H1 (cell line): ENCODE results near the gene GFY. TPM values are rescaled to one million over a fixed set of nuclear protein-coding genes. Genes with fewer than 3 reads are reported as not detected.

ENCODE experiments used
- CTCF ChIA-PET: fragments of 300-600 bp; sonication (Branson Sonifier 250); formaldehyde crosslinking; loops from one replicate; lab custom pipeline; 2021; ENCODE audit not compliant: partially characterized antibody; lab: Charles Lee
- POLR2A ChIA-PET: fragments of 300-600 bp; sonication (Branson Sonifier 250); formaldehyde crosslinking; loops from one replicate; lab custom pipeline; 2021; ENCODE audit warnings: inconsistent platforms; ENCODE audit not compliant: partially characterized antibody; lab: Charles Lee
- DNase-seq, 2 experiments: peaks; one replicate each; pipeline versions ENCODE4 v3.0.0 to v3.0.0-alpha.2; 2010 to 2022; ENCODE audit warnings: low spot score in 2 of 2, low read depth in 1 of 2, mixed read lengths in 1 of 2
- FAIRE-seq: peaks from 2 replicates; lab custom pipeline; 2011; peaks lifted over from hg19 to GRCh38; lab: Jason Lieb, UNC
- H2AFZ ChIP-seq: 2 replicates; pipeline ENCODE4 v1.8.1; 2012; ENCODE audit warnings: low read length, inconsistent platforms
- H2AK5ac ChIP-seq: 2 replicates; pipeline ENCODE4 v1.6.1; 2013; ENCODE audit warnings: low read depth, low read length
- H2BK120ac ChIP-seq: replicated peaks from 2 replicates; pipeline ENCODE3; 2013; ENCODE audit warnings: low read depth, low read length, inconsistent platforms
- H2BK12ac ChIP-seq: 2 replicates; pipeline ENCODE4 v1.6.1; 2013; ENCODE audit warnings: low read depth, low read length
- H2BK15ac ChIP-seq: 2 replicates; pipeline ENCODE4 v1.6.1; 2013; ENCODE audit warnings: low read length
- H2BK20ac ChIP-seq: 2 replicates; pipeline ENCODE4 v1.6.1; 2013; ENCODE audit warnings: low read length
- H2BK5ac ChIP-seq: 2 replicates; pipeline ENCODE4 v1.6.1; 2013; ENCODE audit warnings: low read depth, low read length
- H3K14ac ChIP-seq: 2 replicates; pipeline ENCODE4 v1.6.1; 2013; ENCODE audit warnings: inconsistent platforms; ENCODE audit not compliant: insufficient read length
- H3K18ac ChIP-seq: 2 replicates; pipeline ENCODE4 v1.6.1; 2013; ENCODE audit warnings: low read length; ENCODE audit errors: extremely low read depth
- H3K23ac ChIP-seq: 2 replicates; pipeline ENCODE4 v1.6.1; 2013; ENCODE audit warnings: inconsistent platforms; ENCODE audit not compliant: insufficient read length
- H3K23me2 ChIP-seq: 2 replicates; pipeline ENCODE4 v1.6.1; 2013; ENCODE audit warnings: low read depth, low read length
- H3K27ac ChIP-seq: 2 replicates; pipeline ENCODE4 v1.6.1; 2011; ENCODE audit warnings: low read depth, low read length, inconsistent platforms
- H3K27me3 ChIP-seq, 4 experiments: replicated peaks in 1 of 4; 1 replicate in 1 of 4; 2 replicates in 3 of 4; pipeline versions ENCODE4 v1.6.1 to v1.8.1; 2011 to 2013; ENCODE audit warnings: low read length in 3 of 4, mild to moderate bottlenecking in 3 of 4, inconsistent platforms in 2 of 4, mixed read lengths in 2 of 4, moderate library complexity in 1 of 4; ENCODE audit not compliant: control insufficient read depth in 3 of 4, insufficient read depth in 3 of 4; ENCODE audit errors: extremely low read depth in 1 of 4
- H3K36me3 ChIP-seq, 4 experiments: 2 replicates each; pipeline versions ENCODE4 v1.6.1 to v1.8.1; 2011 to 2013; ENCODE audit warnings: mild to moderate bottlenecking in 4 of 4, low read length in 3 of 4, moderate library complexity in 2 of 4, control low read depth in 1 of 4, inconsistent platforms in 1 of 4; ENCODE audit not compliant: insufficient read depth in 4 of 4, control insufficient read depth in 2 of 4
- H3K4ac ChIP-seq: replicated peaks from 2 replicates; pipeline ENCODE3; 2013; ENCODE audit warnings: low read length, low read depth, mixed read lengths, inconsistent platforms; ENCODE audit not compliant: insufficient read length
- H3K4me1 ChIP-seq, 4 experiments: replicated peaks in 1 of 4; 1 replicate in 1 of 4; 2 replicates in 3 of 4; pipeline versions ENCODE4 v1.6.1 to v1.8.1; 2011 to 2013; ENCODE audit warnings: low read length in 3 of 4, inconsistent platforms in 2 of 4, mixed read lengths in 1 of 4; ENCODE audit not compliant: insufficient read depth in 4 of 4, control insufficient read depth in 3 of 4
- H3K4me2 ChIP-seq, 2 experiments: 2 replicates each; pipeline versions ENCODE4 v1.6.1 to v1.8.1; 2011 to 2013; ENCODE audit warnings: low read depth in 2 of 2, low read length in 2 of 2, control low read depth in 1 of 2, inconsistent platforms in 1 of 2, mild to moderate bottlenecking in 1 of 2; ENCODE audit not compliant: insufficient read depth in 1 of 2
- H3K4me3 ChIP-seq, 4 experiments: fragments of 200-600, 300-600 bp in 1 of 4; sonication (generic), shearing (Covaris generic), sonication (Bioruptor Twin) in 1 of 4; 2 replicates each; pipeline versions ENCODE4 v1.5.1 to v1.8.1; 2011 to 2016; ENCODE audit warnings: low read length in 4 of 4, low read depth in 3 of 4, control low read depth in 2 of 4, inconsistent platforms in 2 of 4, mild to moderate bottlenecking in 2 of 4, mixed read lengths in 1 of 4, moderate library complexity in 1 of 4; ENCODE audit not compliant: insufficient read depth in 2 of 4; ENCODE audit errors: extremely low read depth in 1 of 4
- H3K56ac ChIP-seq: replicated peaks from 2 replicates; pipeline ENCODE3; 2013; ENCODE audit warnings: low read depth, mild to moderate bottlenecking, mixed read lengths, low read length, inconsistent platforms; ENCODE audit not compliant: insufficient read length
- H3K79me1 ChIP-seq: 2 replicates; pipeline ENCODE4 v1.6.1; 2013; ENCODE audit warnings: low read depth, low read length, control low read depth
- H3K79me2 ChIP-seq, 2 experiments: 2 replicates each; pipeline versions ENCODE4 v1.6.1 to v1.8.1; 2012 to 2013; ENCODE audit warnings: low read length in 2 of 2, mild to moderate bottlenecking in 2 of 2, inconsistent platforms in 1 of 2; ENCODE audit not compliant: insufficient read depth in 2 of 2, control insufficient read depth in 1 of 2
- H3K9ac ChIP-seq, 4 experiments: replicated peaks in 1 of 4; 1 replicate in 1 of 4; 2 replicates in 3 of 4; pipeline versions ENCODE4 v1.6.1 to v1.8.1; 2011 to 2013; ENCODE audit warnings: low read depth in 3 of 4, low read length in 3 of 4, control low read depth in 2 of 4, mild to moderate bottlenecking in 2 of 4, moderate library complexity in 2 of 4, inconsistent platforms in 1 of 4; ENCODE audit errors: extremely low read depth in 1 of 4
- H3K9me3 ChIP-seq, 2 experiments: 2 replicates each; pipeline versions ENCODE4 v1.6.1 to v1.8.1; 2012 to 2013; ENCODE audit warnings: mild to moderate bottlenecking in 2 of 2, moderate library complexity in 2 of 2, control low read depth in 1 of 2, inconsistent platforms in 1 of 2, low read depth in 1 of 2, low read length in 1 of 2, mixed read lengths in 1 of 2; ENCODE audit not compliant: insufficient read depth in 2 of 2
- H4K20me1 ChIP-seq, 2 experiments: replicated peaks in 1 of 2; 2 replicates each; pipeline versions ENCODE3 to v1.8.1; 2011 to 2013; ENCODE audit warnings: inconsistent platforms in 2 of 2, low read length in 2 of 2, mild to moderate bottlenecking in 1 of 2; ENCODE audit not compliant: insufficient read depth in 2 of 2, control insufficient read depth in 1 of 2
- H4K5ac ChIP-seq: 2 replicates; pipeline ENCODE4 v1.6.1; 2013; ENCODE audit warnings: low read length, low read depth, mixed read lengths, inconsistent platforms; ENCODE audit not compliant: insufficient read length
- H4K8ac ChIP-seq: 2 replicates; pipeline ENCODE4 v1.8.0; 2013; ENCODE audit warnings: mild to moderate bottlenecking, moderate library complexity, low read length, inconsistent platforms; ENCODE audit not compliant: insufficient read depth; ENCODE audit errors: extremely low read depth
- H4K91ac ChIP-seq: replicated peaks from 2 replicates; pipeline ENCODE3; 2013; ENCODE audit warnings: low read length, mixed read lengths, inconsistent platforms; ENCODE audit not compliant: insufficient read length
- KDM1A ChIP-seq: fragments of 200-600, 300-600 bp; sonication (generic); IDR thresholded peaks from 2 replicates; pipeline ENCODE4 v1.7.1; 2016; ENCODE audit warnings: mild to moderate bottlenecking, low read length, borderline replicate concordance
- WGBS, 2 experiments: shearing (Covaris generic) in 1 of 2; methylation state at CpG; one replicate each; pipeline versions ENCODE4 v1.1.6 to v1.1.7; 2013 to 2015; ENCODE audit warnings: low lambda C conversion rate in 2 of 2, mixed read lengths in 2 of 2, inconsistent platforms in 1 of 2, low coverage in 1 of 2, missing lambda C conversion rate in 1 of 2; ENCODE audit not compliant: insufficient replicate concordance in 2 of 2, insufficient coverage in 1 of 2, insufficient read length in 1 of 2; ENCODE audit errors: extremely low coverage in 1 of 2, missing lambda C conversion rate in 1 of 2; 5-methylcytosine and 5-hydroxymethylcytosine counted together
- polyA plus RNA-seq, 7 experiments: library from polyadenylated mRNA; depleted of rRNA in 3 of 7; stranded (reverse) in 5 of 7; unstranded in 2 of 7; fragments of >200 nt in 5 of 7; fragments of 200-250 nt in 2 of 7; gene quantifications; 1 replicate in 5 of 7; 2 replicates in 1 of 7; 4 replicates in 1 of 7; pipeline versions ENCODE4 v1.2.1 to v1.2.3, GENCODE V29; 2011 to 2013; ENCODE audit warnings: missing spikeins in 2 of 7, mixed read lengths in 2 of 7
- total RNA-seq: library from RNA; stranded (reverse); fragmentation: NEBNext Ultra II Directional; extraction: Animal tissue kit (Norgen Biotek cat#: 25700); gene quantifications from 2 replicates; pipeline ENCODE4 v1.2.1, GENCODE V29; 2021

GFY gene
- total and polyA plus RNA-seq, 2 of the 8 experiments (the other 6 are each of a cell fraction or from before 2014, with no cell fraction given) = 0.68 to 0.93 TPM

DNA sequence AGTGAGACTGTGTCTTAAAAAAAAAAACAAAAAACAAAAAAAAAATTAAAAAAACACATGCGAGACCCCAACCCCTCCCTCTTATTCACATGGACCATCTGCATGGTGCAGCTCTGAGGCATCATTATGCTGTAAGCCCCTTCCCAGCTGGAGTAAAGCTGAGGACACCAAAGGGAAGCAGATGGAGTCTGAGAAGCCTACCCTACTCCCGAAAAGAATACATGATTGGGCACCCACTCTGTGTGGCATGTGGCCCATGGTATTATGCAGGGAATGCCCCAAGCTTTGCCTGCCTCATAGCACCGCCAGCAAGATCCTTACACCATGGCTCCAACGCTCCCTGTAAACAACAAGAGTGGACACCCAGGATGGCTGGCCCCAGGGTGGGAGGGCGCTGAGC, 6.7 kb upstream of the GFY start:
- Histone ChIP-seq H2BK15ac (peak overlapping the region; percentile 12; the same call in 1 of the 2 replicates), H2BK120ac (no peak overlapping the region), H4K20me1 (no peaks in the 10 kb centered on the region), H4K8ac (no peak overlapping the region), H3K27ac (no peak overlapping the region), H3K9me3 (no peaks in the 10 kb centered on the region), H3K79me1 (no peaks in the 10 kb centered on the region), H2BK5ac (no peak overlapping the region), H3K23me2 (peaks cover 3% of the 10 kb centered on the region; the same call in 1 of the 2 replicates), H3K18ac (no peak overlapping the region), H4K91ac (no peak overlapping the region), H2AK5ac (no peak overlapping the region; the same call in 1 of the 2 replicates), H3K4me1 (peaks cover 4 to 29% (median 20%) of the 10 kb centered on the region in 4 experiments; a peak in 6 of 7 replicates), H3K56ac (no peak overlapping the region), H3K27me3 (peaks cover 19 to 25% (median 23%) of the 10 kb centered on the region in 4 experiments), H3K79me2 (no peaks in the 10 kb centered on the region), H2BK20ac (no peak overlapping the region), H3K4ac (no peak overlapping the region), H4K5ac (no peak overlapping the region), H3K36me3 (no peaks in the 10 kb centered on the region), H3K4me2 (no peak overlapping the region), H3K9ac (no peak overlapping the region), H2AFZ (no peak overlapping the region), H3K23ac (no peak overlapping the region), H2BK12ac (no peak overlapping the region), H3K14ac (no peak overlapping the region), H3K4me3 (no peak overlapping the region)
- ChIA-PET CTCF (interaction anchor here (0.6 to 14.7 kb wide), 14 partner anchors 9 to 312 kb away, joined by 3 to 291 read pairs (median 5); no protein-coding TSS in a partner anchor), POLR2A (interaction anchor here (0.8 to 5.0 kb wide), 6 partner anchors 9 to 77 kb away, joined by 3 to 38 read pairs (median 3); no protein-coding TSS in a partner anchor)
- FAIRE-seq (no peak), DNase-seq (no peak)
- 78% methylated on average over 5 of the region's 5 CpGs; no CpG with 5 or more reads in 1 of the 2 experiments for WGBS, 2 experiments
- no peak for TF ChIP-seq KDM1A
